Measurements from ENCODE around the gene ACP4.
"Not testable (repeated sequence)": the region's sequence is repeated elsewhere in the genome, so short reads cannot be mapped to it uniquely, and the experiment has no call there.

ACP4 gene

GRCh38 chr19:50776131-50776530 is 14.1 kb upstream of the ACP4 start:
- DNase-seq (ENCODE audit: low read depth in 2 of 2), result no peak

GRCh38 chr19:50777261-50777660 is 13.0 kb upstream of the ACP4 start:
- no peak for DNase-seq (ENCODE audit: low read depth in 2 of 2)

GRCh38 chr19:50777830-50778303 is 12.3 kb upstream of the ACP4 start:
- DNase-seq (ENCODE audit: low read depth in 2 of 2), result no peak

GRCh38 chr19:50778906-50779430 is 11.2 kb upstream of the ACP4 start:
- no peak for DNase-seq (ENCODE audit: low read depth in 2 of 2)

- DNase-seq (ENCODE audit: low read depth in 2 of 2), result no peak
These were observed 10.4 kb upstream of the ACP4 start for GRCh38 chr19:50779504-50780457.

- DNase-seq (ENCODE audit: low read depth in 2 of 2), result no peak
These were observed 9.3 kb upstream of the ACP4 start for GRCh38 chr19:50780753-50781435.

GRCh38 chr19:50783848-50784152 is 6.4 kb upstream of the ACP4 start:
- not testable (repeated sequence) for DNase-seq (ENCODE audit: low read depth in 2 of 2)

GRCh38 chr19:50784710-50785109 is 5.5 kb upstream of the ACP4 start:
- DNase-seq (ENCODE audit: low read depth in 2 of 2), result no peak

- DNase-seq (ENCODE audit: low read depth in 2 of 2), result no peak
These were observed 4.9 kb upstream of the ACP4 start for GRCh38 chr19:50785329-50785728.

- DNase-seq (ENCODE audit: low read depth in 2 of 2), result no peak
These were observed 780 bp downstream of the ACP4 start for GRCh38 chr19:50790922-50791467.

GRCh38 chr19:50791594-50792271 is 1.5 kb downstream of the ACP4 start:
- no peak for DNase-seq (ENCODE audit: low read depth in 2 of 2)

GRCh38 chr19:50792272-50793250 is 2.3 kb downstream of the ACP4 start:
- no peak for DNase-seq (ENCODE audit: low read depth in 2 of 2)

- DNase-seq (ENCODE audit: low read depth in 2 of 2), result no peak
These were observed 3.4 kb downstream of the ACP4 start for GRCh38 chr19:50793558-50794065.

GRCh38 chr19:50794074-50794875 is 4.1 kb downstream of the ACP4 start:
- DNase-seq (ENCODE audit: low read depth in 2 of 2), result no peak

- no peak for DNase-seq (ENCODE audit: low read depth in 2 of 2)
These were observed 4.9 kb downstream of the ACP4 start for GRCh38 chr19:50794876-50795663.

GRCh38 chr19:50795664-50796073 is 5.5 kb downstream of the ACP4 start:
- no peak for DNase-seq (ENCODE audit: low read depth in 2 of 2)

GRCh38 chr19:50796128-50796633 is 6.0 kb downstream of the ACP4 start:
- DNase-seq (ENCODE audit: low read depth in 2 of 2), result no peak

- no peak for DNase-seq (ENCODE audit: low read depth in 2 of 2)
These were observed 6.6 kb downstream of the ACP4 start for GRCh38 chr19:50796634-50797428.
